Measurements from ENCODE around the gene UGT1A6.

The UGT1A6 gene

GRCh38 chr2:233691443-233692433 lies 952 bp upstream of the UGT1A6 start:
- TF ChIP-seq NFIC (IDR thresholded peaks at IDR 0.05): no peak
- no peak for TF ChIP-seq TCF12 (IDR thresholded peaks at IDR 0.05; ENCODE audit: low read depth)
- no peak for TF ChIP-seq EGR1 (IDR thresholded peaks at IDR 0.05)
- TF ChIP-seq FOXM1 (IDR thresholded peaks at IDR 0.05; ENCODE audit: borderline replicate concordance, low read depth): no peak
- TF ChIP-seq TAF1 (IDR thresholded peaks at IDR 0.05; ENCODE audit: low read depth): no peak
- TF ChIP-seq CREB1 (IDR thresholded peaks at IDR 0.05; ENCODE audit: low read depth): no peak
- TF ChIP-seq, protein P1, sequence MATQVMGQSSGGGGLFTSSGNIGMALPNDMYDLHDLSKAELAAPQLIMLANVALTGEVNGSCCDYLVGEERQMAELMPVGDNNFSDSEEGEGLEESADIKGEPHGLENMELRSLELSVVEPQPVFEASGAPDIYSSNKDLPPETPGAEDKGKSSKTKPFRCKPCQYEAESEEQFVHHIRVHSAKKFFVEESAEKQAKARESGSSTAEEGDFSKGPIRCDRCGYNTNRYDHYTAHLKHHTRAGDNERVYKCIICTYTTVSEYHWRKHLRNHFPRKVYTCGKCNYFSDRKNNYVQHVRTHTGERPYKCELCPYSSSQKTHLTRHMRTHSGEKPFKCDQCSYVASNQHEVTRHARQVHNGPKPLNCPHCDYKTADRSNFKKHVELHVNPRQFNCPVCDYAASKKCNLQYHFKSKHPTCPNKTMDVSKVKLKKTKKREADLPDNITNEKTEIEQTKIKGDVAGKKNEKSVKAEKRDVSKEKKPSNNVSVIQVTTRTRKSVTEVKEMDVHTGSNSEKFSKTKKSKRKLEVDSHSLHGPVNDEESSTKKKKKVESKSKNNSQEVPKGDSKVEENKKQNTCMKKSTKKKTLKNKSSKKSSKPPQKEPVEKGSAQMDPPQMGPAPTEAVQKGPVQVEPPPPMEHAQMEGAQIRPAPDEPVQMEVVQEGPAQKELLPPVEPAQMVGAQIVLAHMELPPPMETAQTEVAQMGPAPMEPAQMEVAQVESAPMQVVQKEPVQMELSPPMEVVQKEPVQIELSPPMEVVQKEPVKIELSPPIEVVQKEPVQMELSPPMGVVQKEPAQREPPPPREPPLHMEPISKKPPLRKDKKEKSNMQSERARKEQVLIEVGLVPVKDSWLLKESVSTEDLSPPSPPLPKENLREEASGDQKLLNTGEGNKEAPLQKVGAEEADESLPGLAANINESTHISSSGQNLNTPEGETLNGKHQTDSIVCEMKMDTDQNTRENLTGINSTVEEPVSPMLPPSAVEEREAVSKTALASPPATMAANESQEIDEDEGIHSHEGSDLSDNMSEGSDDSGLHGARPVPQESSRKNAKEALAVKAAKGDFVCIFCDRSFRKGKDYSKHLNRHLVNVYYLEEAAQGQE (IDR thresholded peaks at IDR 0.05; ENCODE audit: low read depth): no peak
- TF ChIP-seq YY1 (IDR thresholded peaks at IDR 0.05; ENCODE audit: low read depth): no peak

GRCh38 chr2:233693963-233694362 lies 1.3 kb downstream of the UGT1A6 start:
- TF ChIP-seq CREB1 (IDR thresholded peaks at IDR 0.05; ENCODE audit: low read depth) (no peak), TCF12 (IDR thresholded peaks at IDR 0.05; ENCODE audit: low read depth) (no peak), TAF1 (IDR thresholded peaks at IDR 0.05; ENCODE audit: low read depth) (no peak), EP300 (IDR thresholded peaks at IDR 0.05; ENCODE audit: borderline replicate concordance) (no peak), TEAD4 (IDR thresholded peaks at IDR 0.05) (no peak), NFIC (IDR thresholded peaks at IDR 0.05) (no peak), RAD21 (IDR thresholded peaks at IDR 0.05; ENCODE audit: low read depth) (no peak), MAX (IDR thresholded peaks at IDR 0.05) (no peak), CEBPB (IDR thresholded peaks at IDR 0.05) (no peak), ZBTB7A (IDR thresholded peaks at IDR 0.05; ENCODE audit: low read depth) (no peak), EGR1 (IDR thresholded peaks at IDR 0.05) (no peak), YY1 (IDR thresholded peaks at IDR 0.05; ENCODE audit: low read depth) (no peak), FOXM1 (IDR thresholded peaks at IDR 0.05; ENCODE audit: borderline replicate concordance, low read depth) (no peak)
- TF ChIP-seq, protein P2, sequence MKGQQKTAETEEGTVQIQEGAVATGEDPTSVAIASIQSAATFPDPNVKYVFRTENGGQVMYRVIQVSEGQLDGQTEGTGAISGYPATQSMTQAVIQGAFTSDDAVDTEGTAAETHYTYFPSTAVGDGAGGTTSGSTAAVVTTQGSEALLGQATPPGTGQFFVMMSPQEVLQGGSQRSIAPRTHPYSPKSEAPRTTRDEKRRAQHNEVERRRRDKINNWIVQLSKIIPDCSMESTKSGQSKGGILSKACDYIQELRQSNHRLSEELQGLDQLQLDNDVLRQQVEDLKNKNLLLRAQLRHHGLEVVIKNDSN (IDR thresholded peaks at IDR 0.05): no peak
- TF ChIP-seq, protein P1 (IDR thresholded peaks at IDR 0.05; ENCODE audit: low read depth): no peak

DNA sequence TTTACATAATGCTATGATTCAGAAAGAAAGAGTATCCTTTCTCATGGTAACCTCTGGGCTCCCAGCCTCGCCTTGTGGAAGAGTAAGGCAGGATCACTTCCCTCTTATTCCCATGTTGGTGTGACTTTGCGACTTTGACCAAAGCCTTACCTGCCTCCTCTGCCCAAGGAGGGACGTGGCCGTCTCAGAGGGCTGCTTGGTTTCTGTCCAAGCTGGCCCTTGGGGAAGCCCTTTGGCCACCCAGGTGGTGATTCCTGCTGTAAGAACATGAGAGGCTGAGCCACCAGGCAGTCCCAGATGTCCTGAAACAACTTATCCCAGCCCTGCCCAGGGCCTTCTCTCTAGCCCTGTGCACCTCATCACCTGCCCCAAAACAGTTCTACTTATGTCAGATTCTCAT lies 6.0 kb downstream of the UGT1A6 start:
- TF ChIP-seq YY1 (IDR thresholded peaks at IDR 0.05; ENCODE audit: low read depth): no peak
- no peak for TF ChIP-seq CEBPB (IDR thresholded peaks at IDR 0.05)
- no peak for TF ChIP-seq RAD21 (IDR thresholded peaks at IDR 0.05; ENCODE audit: low read depth)
- TF ChIP-seq EGR1 (IDR thresholded peaks at IDR 0.05): no peak

DNA sequence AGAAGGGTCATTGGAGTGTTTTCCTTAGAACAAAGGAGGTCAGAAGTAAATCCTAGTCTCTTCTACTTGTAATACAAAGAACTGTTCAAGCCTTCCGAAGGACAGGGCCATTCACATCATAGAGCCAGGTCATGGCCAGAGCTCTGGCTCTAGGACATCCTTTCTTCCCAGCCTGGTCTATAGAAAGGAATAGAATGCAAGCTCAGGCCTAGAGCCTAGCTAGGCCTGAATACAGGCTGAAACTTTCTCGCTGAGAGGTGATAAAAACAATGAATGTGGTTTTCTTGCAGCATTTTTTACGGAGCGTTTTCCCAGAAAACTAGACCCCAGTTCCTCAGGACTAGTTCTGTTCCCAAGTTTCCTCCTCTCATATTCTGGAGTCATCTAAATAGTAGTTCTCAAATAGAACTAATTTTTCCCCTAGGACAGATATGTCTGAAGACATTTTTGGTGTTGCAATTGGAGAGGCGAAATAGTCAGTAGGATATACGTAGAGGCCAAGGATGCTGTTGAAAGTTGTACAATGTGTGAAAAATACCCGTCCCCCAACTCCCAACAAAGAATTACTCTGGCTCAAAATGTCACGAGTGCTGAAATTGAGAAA lies 6.8 kb downstream of the UGT1A6 start:
- no peak for TF ChIP-seq ZBTB7A (IDR thresholded peaks at IDR 0.05; ENCODE audit: low read depth)
- no peak for TF ChIP-seq EGR1 (IDR thresholded peaks at IDR 0.05)
- TF ChIP-seq EP300 (IDR thresholded peaks at IDR 0.05; ENCODE audit: borderline replicate concordance): no peak
- no peak for TF ChIP-seq FOXM1 (IDR thresholded peaks at IDR 0.05; ENCODE audit: borderline replicate concordance, low read depth)
- TF ChIP-seq TEAD4 (IDR thresholded peaks at IDR 0.05): no peak
- no peak for TF ChIP-seq CEBPB (IDR thresholded peaks at IDR 0.05)
- no peak for TF ChIP-seq MAX (IDR thresholded peaks at IDR 0.05)
- no peak for TF ChIP-seq NFIC (IDR thresholded peaks at IDR 0.05)
- TF ChIP-seq, protein P2 (IDR thresholded peaks at IDR 0.05): no peak
- no peak for TF ChIP-seq YY1 (IDR thresholded peaks at IDR 0.05; ENCODE audit: low read depth)
- no peak for TF ChIP-seq TCF12 (IDR thresholded peaks at IDR 0.05; ENCODE audit: low read depth)
- TF ChIP-seq, protein P1 (IDR thresholded peaks at IDR 0.05; ENCODE audit: low read depth): no peak
- no peak for TF ChIP-seq TAF1 (IDR thresholded peaks at IDR 0.05; ENCODE audit: low read depth)
- TF ChIP-seq RAD21 (IDR thresholded peaks at IDR 0.05; ENCODE audit: low read depth): no peak
- no peak for TF ChIP-seq CREB1 (IDR thresholded peaks at IDR 0.05; ENCODE audit: low read depth)
